ENCODE results near the gene URI1. TPM values are rescaled to one million over a fixed set of nuclear protein-coding genes. Genes with fewer than 3 reads are reported as not detected.
A peak's percentile ranks its signal among the peaks of the same experiment; 100 is the strongest.

The URI1 gene
- total and polyA plus RNA-seq, 5 donors from 2014 or later, result 11.9 to 60.8 (median 22.6) TPM

GRCh38 chr19:30026933-30027332 is 84.9 kb downstream of the URI1 start:
- peaks cover 0 to 6% (median 0%) of the 10 kb centered on the region in 7 donors for H3K9me3 Mint-ChIP-seq
- H3K4me3 Mint-ChIP-seq, result no peak overlapping the region
- H3K4me3 ChIP-seq (ENCODE audit: low read depth, low read length), result no peak overlapping the region
- H3K36me3 ChIP-seq (ENCODE audit: control insufficient read depth, insufficient read depth, low read length), result peaks cover 4% of the 10 kb centered on the region
- no peaks in the 10 kb centered on the region for H3K9me3 ChIP-seq (ENCODE audit: control insufficient read depth in 2 of 2, low read length in 2 of 2)
- peaks cover 46% of the 10 kb centered on the region for H3K36me3 Mint-ChIP-seq
- DNase-seq, result no peak
- H3K27me3 ChIP-seq (ENCODE audit: control insufficient read depth, insufficient read depth, low read length), result no peaks in the 10 kb centered on the region
- no peaks in the 10 kb centered on the region for H3K27me3 Mint-ChIP-seq
- no peak overlapping the region for H3K27ac Mint-ChIP-seq
- no peak overlapping the region for H3K27ac ChIP-seq (ENCODE audit: insufficient read depth, low read length, poor library complexity, severe bottlenecking)
- H3K4me1 Mint-ChIP-seq, result peaks cover 23 to 36% (median 32%) of the 10 kb centered on the region in 4 donors
- no peaks in the 10 kb centered on the region for H3K4me1 ChIP-seq (ENCODE audit: control insufficient read depth, insufficient read depth, low read length, poor library complexity, severe bottlenecking)
- no peak for ATAC-seq (ENCODE audit: low read depth in 2 of 2)

GRCh38 chr19:30028118-30028991 is 86.3 kb downstream of the URI1 start:
- H3K36me3 Mint-ChIP-seq, result peaks cover 49% of the 10 kb centered on the region
- Histone ChIP-seq H3K27me3 (ENCODE audit: control insufficient read depth, insufficient read depth, low read length) (no peaks in the 10 kb centered on the region), H3K36me3 (ENCODE audit: control insufficient read depth, insufficient read depth, low read length) (peaks cover 4% of the 10 kb centered on the region), H3K27ac (ENCODE audit: insufficient read depth, low read length, poor library complexity, severe bottlenecking) (no peak overlapping the region), H3K9me3 (ENCODE audit: control insufficient read depth in 2 of 2, low read length in 2 of 2) (no peaks in the 10 kb centered on the region), H3K4me1 (ENCODE audit: control insufficient read depth, insufficient read depth, low read length, poor library complexity, severe bottlenecking) (no peaks in the 10 kb centered on the region), H3K4me3 (ENCODE audit: low read depth, low read length) (no peak overlapping the region)
- no peak overlapping the region for H3K27ac Mint-ChIP-seq
- no peak overlapping the region for H3K4me3 Mint-ChIP-seq
- ATAC-seq (ENCODE audit: low read depth in 2 of 2) (no peak), DNase-seq (no peak)
- H3K27me3 Mint-ChIP-seq, result no peaks in the 10 kb centered on the region
- peaks cover 0 to 11% (median 4%) of the 10 kb centered on the region in 7 donors for H3K9me3 Mint-ChIP-seq
- peaks cover 23 to 40% (median 33%) of the 10 kb centered on the region in 4 donors for H3K4me1 Mint-ChIP-seq

- Histone ChIP-seq H3K4me3 (ENCODE audit: low read depth, low read length) (no peak overlapping the region), H3K36me3 (ENCODE audit: control insufficient read depth, insufficient read depth, low read length) (peaks cover 4% of the 10 kb centered on the region), H3K4me1 (ENCODE audit: control insufficient read depth, insufficient read depth, low read length, poor library complexity, severe bottlenecking) (no peaks in the 10 kb centered on the region), H3K9me3 (ENCODE audit: control insufficient read depth in 2 of 2, low read length in 2 of 2) (peaks cover 0 to 2% of the 10 kb centered on the region in 2 experiments), H3K27ac (ENCODE audit: insufficient read depth, low read length, poor library complexity, severe bottlenecking) (no peak overlapping the region), H3K27me3 (ENCODE audit: control insufficient read depth, insufficient read depth, low read length) (no peaks in the 10 kb centered on the region)
- no peak for DNase-seq
- Mint-ChIP-seq H3K27me3 (no peaks in the 10 kb centered on the region), H3K9me3 (peaks cover 0 to 15% (median 6%) of the 10 kb centered on the region in 7 donors), H3K27ac (no peak overlapping the region), H3K4me1 (peaks cover 23 to 40% (median 32%) of the 10 kb centered on the region in 4 donors), H3K4me3 (no peak overlapping the region), H3K36me3 (peaks cover 53% of the 10 kb centered on the region)
- no peak for ATAC-seq (ENCODE audit: low read depth in 2 of 2)
Measured at GRCh38 chr19:30028992-30029343, 86.9 kb downstream of the URI1 start.

- Histone ChIP-seq H3K27ac (ENCODE audit: insufficient read depth, low read length, poor library complexity, severe bottlenecking) (no peak overlapping the region), H3K27me3 (ENCODE audit: control insufficient read depth, insufficient read depth, low read length) (no peaks in the 10 kb centered on the region), H3K4me1 (ENCODE audit: control insufficient read depth, insufficient read depth, low read length, poor library complexity, severe bottlenecking) (no peaks in the 10 kb centered on the region), H3K36me3 (ENCODE audit: control insufficient read depth, insufficient read depth, low read length) (peaks cover 12% of the 10 kb centered on the region), H3K4me3 (ENCODE audit: low read depth, low read length) (no peak overlapping the region), H3K9me3 (ENCODE audit: control insufficient read depth in 2 of 2, low read length in 2 of 2) (peaks cover 0 to 9% of the 10 kb centered on the region in 2 experiments)
- peaks cover 29 to 42% (median 34%) of the 10 kb centered on the region in 4 donors for H3K4me1 Mint-ChIP-seq
- no peaks in the 10 kb centered on the region for H3K27me3 Mint-ChIP-seq
- ATAC-seq (ENCODE audit: low read depth in 2 of 2) (no peak), DNase-seq (peak in 1 of 3 donors; percentile 22)
- peak overlapping the region in 1 of 3 donors; percentile 8 for H3K27ac Mint-ChIP-seq
- H3K9me3 Mint-ChIP-seq, result peaks cover 0 to 24% (median 6%) of the 10 kb centered on the region in 7 donors
- H3K4me3 Mint-ChIP-seq, result no peak overlapping the region
- H3K36me3 Mint-ChIP-seq, result peaks cover 63% of the 10 kb centered on the region
Measured at GRCh38 chr19:30029721-30030510, 87.9 kb downstream of the URI1 start.

GRCh38 chr19:30034321-30034720 is 92.3 kb downstream of the URI1 start:
- DNase-seq (no peak), ATAC-seq (ENCODE audit: low read depth in 2 of 2) (no peak)
- Mint-ChIP-seq H3K27ac (no peak overlapping the region), H3K4me3 (no peak overlapping the region), H3K36me3 (peaks cover 78% of the 10 kb centered on the region), H3K27me3 (no peaks in the 10 kb centered on the region), H3K9me3 (peaks cover 1 to 26% (median 8%) of the 10 kb centered on the region in 7 donors), H3K4me1 (peaks cover 17 to 31% (median 23%) of the 10 kb centered on the region in 4 donors)
- Histone ChIP-seq H3K9me3 (ENCODE audit: control insufficient read depth in 2 of 2, low read length in 2 of 2) (peaks cover 0 to 11% of the 10 kb centered on the region in 2 experiments), H3K4me1 (ENCODE audit: control insufficient read depth, insufficient read depth, low read length, poor library complexity, severe bottlenecking) (no peaks in the 10 kb centered on the region), H3K27me3 (ENCODE audit: control insufficient read depth, insufficient read depth, low read length) (no peaks in the 10 kb centered on the region), H3K4me3 (ENCODE audit: low read depth, low read length) (no peak overlapping the region), H3K36me3 (ENCODE audit: control insufficient read depth, insufficient read depth, low read length) (peaks cover 13% of the 10 kb centered on the region), H3K27ac (ENCODE audit: insufficient read depth, low read length, poor library complexity, severe bottlenecking) (no peak overlapping the region)

GRCh38 chr19:30036154-30037129 is 94.4 kb downstream of the URI1 start:
- Mint-ChIP-seq H3K36me3 (peaks cover 66% of the 10 kb centered on the region), H3K27me3 (no peaks in the 10 kb centered on the region), H3K4me1 (peaks cover 6 to 21% (median 12%) of the 10 kb centered on the region in 4 donors), H3K9me3 (peaks cover 1 to 25% (median 8%) of the 10 kb centered on the region in 7 donors), H3K27ac (no peak overlapping the region), H3K4me3 (no peak overlapping the region)
- DNase-seq, result no peak
- Histone ChIP-seq H3K27ac (ENCODE audit: insufficient read depth, low read length, poor library complexity, severe bottlenecking) (no peak overlapping the region), H3K27me3 (ENCODE audit: control insufficient read depth, insufficient read depth, low read length) (no peaks in the 10 kb centered on the region), H3K4me1 (ENCODE audit: control insufficient read depth, insufficient read depth, low read length, poor library complexity, severe bottlenecking) (no peaks in the 10 kb centered on the region), H3K36me3 (ENCODE audit: control insufficient read depth, insufficient read depth, low read length) (peaks cover 11% of the 10 kb centered on the region), H3K4me3 (ENCODE audit: low read depth, low read length) (no peak overlapping the region), H3K9me3 (ENCODE audit: control insufficient read depth in 2 of 2, low read length in 2 of 2) (peaks cover 0 to 11% of the 10 kb centered on the region in 2 experiments)
- ATAC-seq (ENCODE audit: low read depth in 2 of 2), result no peak

- DNase-seq (no peak), ATAC-seq (ENCODE audit: low read depth in 2 of 2) (no peak)
- Mint-ChIP-seq H3K27me3 (no peaks in the 10 kb centered on the region), H3K9me3 (peaks cover 1 to 25% (median 9%) of the 10 kb centered on the region in 7 donors), H3K4me3 (no peak overlapping the region), H3K27ac (no peak overlapping the region), H3K4me1 (peaks cover 2 to 15% (median 9%) of the 10 kb centered on the region in 4 donors), H3K36me3 (peaks cover 59% of the 10 kb centered on the region)
- H3K4me1 ChIP-seq (ENCODE audit: control insufficient read depth, insufficient read depth, low read length, poor library complexity, severe bottlenecking), result no peaks in the 10 kb centered on the region
- H3K4me3 ChIP-seq (ENCODE audit: low read depth, low read length), result no peak overlapping the region
- H3K27me3 ChIP-seq (ENCODE audit: control insufficient read depth, insufficient read depth, low read length), result no peaks in the 10 kb centered on the region
- peaks cover 0 to 11% of the 10 kb centered on the region in 2 experiments for H3K9me3 ChIP-seq (ENCODE audit: control insufficient read depth in 2 of 2, low read length in 2 of 2)
- peaks cover 11% of the 10 kb centered on the region for H3K36me3 ChIP-seq (ENCODE audit: control insufficient read depth, insufficient read depth, low read length)
- no peak overlapping the region for H3K27ac ChIP-seq (ENCODE audit: insufficient read depth, low read length, poor library complexity, severe bottlenecking)
Measured at GRCh38 chr19:30037835-30038234, 95.8 kb downstream of the URI1 start.
